HG03066 (cell line): ENCODE data around the gene SGIP1.

Experiments used
- ATAC-seq: cut with Tn5 transposase; IDR thresholded peaks from one replicate; pipeline ENCODE4 v1.9.1; 2021; ENCODE audit warnings: low read depth; ENCODE audit not compliant: unreplicated experiment

SGIP1 gene, protein sequence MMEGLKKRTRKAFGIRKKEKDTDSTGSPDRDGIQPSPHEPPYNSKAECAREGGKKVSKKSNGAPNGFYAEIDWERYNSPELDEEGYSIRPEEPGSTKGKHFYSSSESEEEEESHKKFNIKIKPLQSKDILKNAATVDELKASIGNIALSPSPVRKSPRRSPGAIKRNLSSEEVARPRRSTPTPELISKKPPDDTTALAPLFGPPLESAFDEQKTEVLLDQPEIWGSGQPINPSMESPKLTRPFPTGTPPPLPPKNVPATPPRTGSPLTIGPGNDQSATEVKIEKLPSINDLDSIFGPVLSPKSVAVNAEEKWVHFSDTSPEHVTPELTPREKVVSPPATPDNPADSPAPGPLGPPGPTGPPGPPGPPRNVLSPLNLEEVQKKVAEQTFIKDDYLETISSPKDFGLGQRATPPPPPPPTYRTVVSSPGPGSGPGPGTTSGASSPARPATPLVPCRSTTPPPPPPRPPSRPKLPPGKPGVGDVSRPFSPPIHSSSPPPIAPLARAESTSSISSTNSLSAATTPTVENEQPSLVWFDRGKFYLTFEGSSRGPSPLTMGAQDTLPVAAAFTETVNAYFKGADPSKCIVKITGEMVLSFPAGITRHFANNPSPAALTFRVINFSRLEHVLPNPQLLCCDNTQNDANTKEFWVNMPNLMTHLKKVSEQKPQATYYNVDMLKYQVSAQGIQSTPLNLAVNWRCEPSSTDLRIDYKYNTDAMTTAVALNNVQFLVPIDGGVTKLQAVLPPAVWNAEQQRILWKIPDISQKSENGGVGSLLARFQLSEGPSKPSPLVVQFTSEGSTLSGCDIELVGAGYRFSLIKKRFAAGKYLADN

GRCh38 chr1:66533804-66534740, at the start of gene SGIP1:
Gene SGIP1 (plus strand): TSS chr1:66534153. CDS start chr1:66534359, 206 bp downstream.
- no peak for ATAC-seq

DNA sequence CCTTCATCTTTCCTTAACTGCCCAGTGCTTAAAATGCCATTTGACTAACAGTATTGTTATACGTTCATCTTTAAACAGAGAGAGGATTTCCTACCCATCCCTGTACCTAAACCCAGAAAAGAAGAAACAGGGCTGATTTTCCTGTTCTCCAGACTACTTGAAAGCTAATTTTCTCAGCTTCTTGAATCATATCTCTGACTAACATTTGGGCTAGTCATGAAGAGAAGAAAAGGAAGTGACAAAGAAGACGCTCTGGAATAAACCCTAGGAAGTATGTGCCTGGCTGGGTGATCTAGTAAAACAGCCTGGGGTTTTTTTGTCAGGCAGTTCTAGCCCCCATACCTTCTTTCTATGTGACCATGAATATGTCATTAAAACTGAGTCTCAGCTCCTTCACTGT, 44.8 kb upstream of the SGIP1 start:
- ATAC-seq: no peak

DNA sequence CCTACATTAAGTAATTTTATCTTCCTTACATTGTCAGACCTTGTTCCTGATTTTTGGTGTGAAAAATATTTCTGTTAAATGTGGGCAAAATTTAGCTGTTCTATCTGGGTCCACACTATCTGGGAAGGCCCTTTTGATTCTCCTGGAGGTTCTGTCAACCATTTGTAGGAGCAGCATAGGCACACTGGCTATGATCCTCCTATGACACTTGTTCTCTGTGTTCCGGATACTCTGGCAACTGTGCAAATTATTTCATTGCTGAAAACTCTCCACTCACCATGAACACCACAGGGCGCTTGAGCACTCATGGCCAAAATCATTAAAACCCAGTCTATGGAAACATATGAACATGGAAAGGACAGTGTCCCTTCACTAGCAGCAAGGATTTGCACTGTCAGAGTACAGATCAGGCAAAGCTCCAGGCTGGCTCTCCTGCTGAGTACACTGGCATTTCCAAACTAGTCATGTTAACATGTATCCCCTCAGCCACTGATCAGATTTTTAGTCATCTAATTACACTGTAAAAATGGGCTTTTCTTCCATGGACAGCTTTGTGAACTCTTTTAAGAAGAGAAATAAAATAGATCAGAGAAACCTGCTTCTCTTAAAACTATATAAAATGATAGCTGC, 43.9 kb upstream of the SGIP1 start:
- ATAC-seq: no peak

DNA sequence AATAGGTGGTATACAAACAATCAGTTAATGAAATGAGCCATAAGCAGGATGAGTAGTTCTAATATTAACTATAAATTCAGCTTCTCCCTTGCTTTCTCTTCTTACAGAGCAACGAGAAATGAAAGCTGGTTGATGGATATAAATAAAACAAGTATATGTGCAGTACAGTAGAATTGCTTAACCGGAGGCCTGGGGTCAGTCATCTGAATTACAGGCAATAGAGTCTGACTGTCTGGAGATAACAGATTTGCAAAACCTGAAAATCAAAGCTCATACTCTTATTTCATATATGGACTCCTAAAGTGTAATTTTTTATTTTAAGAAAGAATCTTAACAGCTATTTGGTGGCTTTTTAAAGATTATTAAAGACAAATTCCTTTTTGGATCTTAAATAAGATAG, 43.1 kb upstream of the SGIP1 start:
- no peak for ATAC-seq

GRCh38 chr1:66492424-66492823, 41.5 kb upstream of the SGIP1 start:
- ATAC-seq: no peak

- no peak for ATAC-seq
Observed at GRCh38 chr1:66493731-66494130, 40.2 kb upstream of the SGIP1 start.

- no peak for ATAC-seq
Observed at GRCh38 chr1:66494482-66494881, 39.5 kb upstream of the SGIP1 start.

- ATAC-seq: no peak
Observed at GRCh38 chr1:66495495-66495894, 38.5 kb upstream of the SGIP1 start.

DNA sequence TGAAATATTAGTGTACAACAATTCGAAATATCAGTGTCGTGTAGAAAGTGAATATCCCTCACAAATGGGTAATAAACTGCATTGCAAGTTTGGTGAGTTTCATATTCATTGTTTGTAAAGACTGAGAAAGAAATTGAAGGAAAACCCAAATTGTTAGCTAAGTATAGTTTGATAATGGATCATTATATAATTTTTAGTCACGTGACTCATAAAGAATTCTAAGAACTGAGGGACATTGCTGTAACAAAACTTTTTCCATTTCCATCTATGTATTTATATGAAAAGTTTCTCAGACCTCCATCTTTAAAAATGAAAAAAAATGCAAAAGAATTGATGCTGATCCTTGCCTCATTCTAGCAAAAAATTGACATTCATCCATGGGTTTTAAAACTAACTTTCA, 36.0 kb upstream of the SGIP1 start:
- no peak for ATAC-seq

- ATAC-seq: no peak
Observed at GRCh38 chr1:66500301-66500700, 33.7 kb upstream of the SGIP1 start.

DNA sequence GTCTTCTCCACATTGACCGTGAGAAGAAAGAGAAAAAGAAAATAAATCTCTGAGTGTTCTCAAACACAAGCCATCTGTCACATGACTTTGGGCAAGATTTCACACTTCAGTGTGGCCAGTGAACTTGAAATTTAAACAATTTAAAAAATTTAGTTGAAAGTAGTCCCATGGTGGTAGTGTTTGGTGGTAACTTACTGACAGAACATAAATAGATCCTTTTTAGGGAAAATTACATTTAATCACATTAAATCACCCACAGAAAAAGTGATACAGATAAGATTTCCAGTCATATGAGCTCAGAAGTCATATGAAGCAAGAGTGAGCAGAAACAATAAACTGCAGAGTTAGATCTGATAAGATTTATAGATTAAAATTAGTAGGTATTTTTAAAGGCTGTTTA, 31.9 kb upstream of the SGIP1 start:
- no peak for ATAC-seq

GRCh38 chr1:66503841-66504470, 30.0 kb upstream of the SGIP1 start:
- no peak for ATAC-seq

DNA sequence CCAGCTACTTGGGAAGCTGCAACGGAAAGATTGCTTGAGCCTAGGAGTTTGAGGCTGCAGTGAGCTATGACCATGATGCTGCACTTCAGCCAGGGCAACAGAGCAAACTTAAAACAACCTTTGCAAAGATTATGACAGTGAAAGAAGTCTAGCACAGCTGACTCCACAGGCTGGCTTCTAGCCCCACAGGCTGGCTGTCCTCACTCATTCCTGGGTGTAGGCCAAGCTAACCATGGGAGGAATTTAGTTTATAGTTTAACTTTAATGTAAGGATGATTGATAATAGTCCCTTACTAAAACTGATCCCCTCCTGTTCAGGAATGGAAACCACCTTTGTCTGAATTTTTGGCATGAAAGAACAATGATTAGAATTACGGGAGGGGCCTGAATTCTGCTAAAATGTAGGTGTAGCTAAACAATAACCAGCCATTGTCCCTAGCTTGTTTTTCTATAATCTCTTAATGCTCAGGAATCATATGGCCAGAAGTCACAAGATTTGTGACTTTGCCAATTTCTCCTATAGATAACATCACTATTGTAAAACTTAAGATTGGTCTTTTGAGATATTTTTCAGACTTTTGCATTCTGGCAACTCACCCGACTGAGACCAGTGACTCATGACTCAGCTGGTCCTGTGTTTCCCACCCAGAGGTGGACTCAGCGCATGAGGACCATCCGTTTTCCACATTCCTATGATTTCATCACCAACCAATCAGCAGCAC, 28.1 kb upstream of the SGIP1 start:
- ATAC-seq: no peak

- ATAC-seq: no peak
Observed at GRCh38 chr1:66506393-66506687, 27.6 kb upstream of the SGIP1 start.

DNA sequence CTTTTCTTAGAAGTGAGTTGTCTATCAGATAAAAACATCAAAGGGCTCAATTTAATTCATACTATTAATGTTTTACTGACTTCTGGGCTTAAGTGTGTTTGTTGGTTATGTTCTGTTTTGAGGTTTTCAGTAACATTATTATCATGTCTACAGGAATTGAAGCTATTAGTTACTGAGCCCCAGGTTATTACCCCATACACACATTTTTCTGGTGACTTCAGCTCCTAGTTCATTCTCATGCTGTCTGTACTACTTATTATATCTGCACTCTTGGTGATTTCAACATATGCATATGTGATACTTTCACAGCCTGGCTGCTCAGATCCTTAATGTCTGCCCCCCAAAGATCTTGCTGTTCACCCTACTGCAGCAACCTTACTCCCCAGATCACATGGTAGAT, 27.0 kb upstream of the SGIP1 start:
- no peak for ATAC-seq

DNA sequence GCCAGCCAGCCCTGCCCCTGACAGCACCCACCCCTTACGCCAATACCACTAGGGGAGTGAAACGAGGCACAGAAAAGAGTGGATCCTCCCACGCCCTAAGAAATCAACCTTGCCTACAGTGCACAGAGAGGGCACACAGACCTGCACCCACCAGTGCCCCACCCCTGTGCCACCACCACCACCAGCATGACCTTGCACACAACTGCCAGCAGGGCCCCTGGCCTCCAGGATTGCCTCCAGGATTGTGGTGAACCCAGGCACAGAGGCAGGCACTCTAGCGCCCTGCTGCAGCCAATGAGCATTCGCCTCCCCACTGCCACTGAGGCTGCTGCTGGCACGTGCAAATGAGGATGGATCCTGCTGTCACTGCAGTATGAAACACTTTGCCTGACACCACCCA, 23.5 kb upstream of the SGIP1 start:
- no peak for ATAC-seq

DNA sequence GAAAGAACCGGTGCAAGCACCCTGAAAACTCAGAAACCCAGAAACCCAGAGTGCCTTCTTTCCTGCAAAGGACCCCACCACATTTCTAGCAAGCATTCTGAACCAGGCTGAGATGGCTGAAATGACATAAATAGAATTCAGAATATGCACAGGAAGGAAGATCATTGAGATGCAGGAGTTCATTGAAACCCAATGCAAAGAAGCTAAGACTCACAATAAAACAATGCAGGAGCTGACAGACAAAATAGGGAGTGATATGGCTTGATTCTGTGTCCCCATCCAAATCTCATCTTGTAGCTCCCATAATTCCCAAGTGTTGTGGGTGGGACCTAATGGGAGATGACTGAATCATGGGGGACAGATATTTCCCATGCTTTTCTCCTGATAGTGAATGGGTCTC, 22.8 kb upstream of the SGIP1 start:
- ATAC-seq: no peak

- ATAC-seq: no peak
Observed at GRCh38 chr1:66517959-66518358, 16.0 kb upstream of the SGIP1 start.

- no peak for ATAC-seq
Observed at GRCh38 chr1:66518654-66519053, 15.3 kb upstream of the SGIP1 start.
